Measurements from ENCODE around the gene DICER1. TPM values are rescaled to one million over a fixed set of nuclear protein-coding genes. Genes with fewer than 3 reads are reported as not detected.

The DICER1 gene
- total RNA-seq, 4 donors from 2014 or later = 29.4 to 63.7 (median 37.9) TPM

GRCh38 chr14:95073947-95074346 lies 83.4 kb downstream of the DICER1 start:
- Histone ChIP-seq H3K4me3 (no peak overlapping the region), H3K9me3 (no peaks in the 10 kb centered on the region), H3K27ac (no peak overlapping the region), H3K27me3 (peaks cover 3 to 7% (median 5%) of the 10 kb centered on the region in 3 donors), H3K36me3 (no peaks in the 10 kb centered on the region), H3K4me1 (no peaks in the 10 kb centered on the region)
- DNase-seq (no peak), ATAC-seq (no peak)
- TF ChIP-seq, protein P1, sequence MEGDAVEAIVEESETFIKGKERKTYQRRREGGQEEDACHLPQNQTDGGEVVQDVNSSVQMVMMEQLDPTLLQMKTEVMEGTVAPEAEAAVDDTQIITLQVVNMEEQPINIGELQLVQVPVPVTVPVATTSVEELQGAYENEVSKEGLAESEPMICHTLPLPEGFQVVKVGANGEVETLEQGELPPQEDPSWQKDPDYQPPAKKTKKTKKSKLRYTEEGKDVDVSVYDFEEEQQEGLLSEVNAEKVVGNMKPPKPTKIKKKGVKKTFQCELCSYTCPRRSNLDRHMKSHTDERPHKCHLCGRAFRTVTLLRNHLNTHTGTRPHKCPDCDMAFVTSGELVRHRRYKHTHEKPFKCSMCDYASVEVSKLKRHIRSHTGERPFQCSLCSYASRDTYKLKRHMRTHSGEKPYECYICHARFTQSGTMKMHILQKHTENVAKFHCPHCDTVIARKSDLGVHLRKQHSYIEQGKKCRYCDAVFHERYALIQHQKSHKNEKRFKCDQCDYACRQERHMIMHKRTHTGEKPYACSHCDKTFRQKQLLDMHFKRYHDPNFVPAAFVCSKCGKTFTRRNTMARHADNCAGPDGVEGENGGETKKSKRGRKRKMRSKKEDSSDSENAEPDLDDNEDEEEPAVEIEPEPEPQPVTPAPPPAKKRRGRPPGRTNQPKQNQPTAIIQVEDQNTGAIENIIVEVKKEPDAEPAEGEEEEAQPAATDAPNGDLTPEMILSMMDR (IDR thresholded peaks at IDR 0.05 in 4 of 5, conservative IDR thresholded peaks at IDR 0.05 in 1 of 5) = no peak
- intact Hi-C loops (cut with DNase I; ENCODE audit: low total_unique reads) (no loop called here), in situ Hi-C loops (cut with MboI; ENCODE audit: low sequenced_read_pairs in 4 of 4) (no loop called here)

DNA sequence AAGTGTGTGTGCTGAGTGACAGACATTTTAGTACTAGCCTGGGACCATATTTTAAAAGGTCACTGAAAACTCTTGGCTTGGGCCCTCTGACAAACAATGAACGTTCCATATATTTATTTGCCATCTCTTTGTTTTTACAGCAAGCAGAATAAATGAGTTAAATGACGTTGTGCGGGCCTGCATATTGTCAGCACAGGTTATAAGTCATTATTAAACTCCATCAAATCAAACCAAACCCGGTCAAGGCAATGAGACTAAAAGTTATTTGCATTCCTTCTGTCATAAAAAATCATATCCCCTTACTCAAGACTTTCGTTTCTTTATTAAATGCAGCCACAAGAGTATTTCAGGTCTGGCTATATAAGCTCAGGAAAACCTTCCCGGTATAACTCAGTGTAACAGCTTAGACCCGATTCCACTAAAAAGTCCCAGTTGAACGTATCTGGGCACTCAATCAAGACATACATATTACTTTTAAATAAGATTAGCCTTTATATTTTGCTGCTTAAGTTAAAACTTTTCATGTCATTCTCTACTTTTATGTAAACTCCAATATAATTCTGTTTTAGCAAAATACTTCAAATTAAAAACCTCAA lies 84.9 kb downstream of the DICER1 start:
- ATAC-seq (no peak), DNase-seq (no peak)
- H3K9me3 ChIP-seq = no peaks in the 10 kb centered on the region
- H3K36me3 ChIP-seq = no peaks in the 10 kb centered on the region
- H3K27me3 ChIP-seq = peaks cover 3 to 7% (median 5%) of the 10 kb centered on the region in 3 donors
- in situ Hi-C loops (cut with MboI; ENCODE audit: low sequenced_read_pairs in 4 of 4) = no loop called here
- no peaks in the 10 kb centered on the region for H3K4me1 ChIP-seq
- no peak overlapping the region for H3K4me3 ChIP-seq
- no peak overlapping the region for H3K27ac ChIP-seq
- TF ChIP-seq, protein P1 (IDR thresholded peaks at IDR 0.05 in 4 of 5, conservative IDR thresholded peaks at IDR 0.05 in 1 of 5) = no peak
- TF ChIP-seq POLR2A (IDR thresholded peaks at IDR 0.05) = no peak
- intact Hi-C loops (cut with DNase I; ENCODE audit: low total_unique reads) = no loop called here

DNA sequence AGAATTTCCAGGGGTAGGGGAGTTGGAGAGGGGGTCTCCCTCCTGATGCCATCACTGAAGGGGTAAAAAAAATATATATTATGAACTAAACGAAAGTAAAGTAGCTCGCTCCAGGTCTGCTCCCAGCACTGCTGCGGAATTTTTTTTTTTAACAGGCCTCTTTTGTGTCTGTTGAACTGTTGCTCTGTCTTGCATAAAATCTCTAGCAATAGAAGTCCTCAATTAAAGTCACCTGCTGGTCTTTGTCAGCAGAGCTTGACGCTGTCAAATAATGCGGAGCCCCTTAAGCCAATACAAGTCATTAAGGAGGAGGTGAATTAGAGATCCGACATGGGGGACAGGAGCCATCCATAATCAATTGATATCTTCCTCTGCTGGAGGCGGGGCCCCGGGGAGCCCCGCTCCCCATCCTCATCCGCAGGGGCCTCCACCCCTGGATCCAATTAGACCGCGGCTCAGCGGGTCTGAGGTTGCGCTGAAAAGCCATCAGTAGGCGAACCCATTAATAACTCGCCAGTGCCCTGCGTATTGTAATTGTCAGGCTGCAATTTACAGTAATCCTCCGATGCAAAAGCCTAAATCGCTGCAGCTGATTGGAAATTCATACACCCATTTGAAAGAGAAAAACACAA lies 85.6 kb downstream of the DICER1 start:
- no peaks in the 10 kb centered on the region for H3K9me3 ChIP-seq

GRCh38 chr14:95070748-95071435 lies 86.4 kb downstream of the DICER1 start:
- in situ Hi-C loops (cut with MboI; ENCODE audit: low sequenced_read_pairs in 4 of 4) (no loop called here), intact Hi-C loops (cut with DNase I; ENCODE audit: low total_unique reads) (no loop called here)
- Histone ChIP-seq H3K27me3 (peaks cover 3 to 7% (median 5%) of the 10 kb centered on the region in 3 donors), H3K9me3 (no peaks in the 10 kb centered on the region), H3K27ac (no peak overlapping the region), H3K4me1 (no peaks in the 10 kb centered on the region), H3K36me3 (no peaks in the 10 kb centered on the region), H3K4me3 (no peak overlapping the region)
- ATAC-seq (no peak), DNase-seq (no peak)
- TF ChIP-seq, protein P1 (IDR thresholded peaks at IDR 0.05 in 4 of 5, conservative IDR thresholded peaks at IDR 0.05 in 1 of 5) = no peak
- no peak for TF ChIP-seq POLR2A (IDR thresholded peaks at IDR 0.05)

More for the DNA sequence above, 85.6 kb downstream of the DICER1 start:
- no peak for ATAC-seq
- Histone ChIP-seq H3K4me3 (no peak overlapping the region), H3K36me3 (no peaks in the 10 kb centered on the region), H3K27me3 (peaks cover 3 to 7% (median 5%) of the 10 kb centered on the region in 3 donors), H3K27ac (no peak overlapping the region), H3K4me1 (no peaks in the 10 kb centered on the region)
- intact Hi-C loops (cut with DNase I; ENCODE audit: low total_unique reads) (no loop called here), in situ Hi-C loops (cut with MboI; ENCODE audit: low sequenced_read_pairs in 4 of 4) (no loop called here)
- TF ChIP-seq POLR2A (IDR thresholded peaks at IDR 0.05) = no peak
- TF ChIP-seq, protein P1 (IDR thresholded peaks at IDR 0.05 in 4 of 5, conservative IDR thresholded peaks at IDR 0.05 in 1 of 5) = no peak
- DNase-seq = no peak
